Endometrium (tissue), 2 donors: ENCODE results near the gene TAF1B.

Source experiments
- FAIRE-seq: peaks from 2 replicates; lab custom pipeline; 2012; peaks lifted over from hg19 to GRCh38; lab: Jason Lieb, UNC
- donor health status: control.
- donor health status: control.

The TAF1B gene

DNA sequence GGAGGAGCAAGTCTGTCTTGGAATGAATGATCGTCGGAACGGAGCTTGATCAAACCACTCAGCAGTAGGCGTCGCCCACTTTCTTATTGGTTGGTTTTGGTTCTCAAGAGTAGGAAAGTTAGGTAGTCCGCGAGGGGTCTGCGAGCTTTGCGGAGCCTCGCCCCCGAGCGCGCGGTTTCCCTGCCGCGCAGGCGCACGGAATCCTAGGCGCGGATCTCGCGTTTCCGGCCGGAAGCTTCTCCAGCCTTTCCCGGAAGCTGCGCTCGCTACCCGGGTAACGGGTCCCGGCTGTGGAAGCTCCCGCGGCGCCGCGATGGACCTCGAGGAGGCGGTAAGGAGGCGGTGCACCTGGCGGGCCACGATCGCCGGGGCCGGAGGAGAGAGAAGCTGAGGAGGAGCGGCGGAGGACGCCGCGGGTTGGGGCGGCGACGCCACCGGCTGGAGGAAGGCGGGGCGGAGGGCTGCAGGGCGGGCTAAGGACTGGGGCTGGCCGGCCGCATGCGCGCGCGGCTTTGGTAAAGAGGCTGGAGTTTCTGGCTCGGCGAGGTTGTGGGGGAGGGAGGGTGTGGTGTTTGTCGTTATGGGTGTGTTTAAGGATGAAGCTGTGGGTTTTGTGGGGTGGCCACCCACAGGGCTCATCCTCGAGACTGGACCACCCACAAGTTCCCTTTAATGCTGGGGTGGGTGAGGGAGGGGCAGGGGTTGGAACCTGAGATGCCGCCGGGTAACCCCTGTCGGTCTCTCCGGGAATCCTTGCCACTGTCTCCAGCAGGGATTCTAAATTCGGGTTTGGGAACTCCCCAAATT lies at the start of gene TAF1B:
TSS of gene TAF1B (plus strand) at position 246 of the 807 bp plus-strand sequence. CDS start at position 314, 68 bp downstream.
- no peak for FAIRE-seq

DNA sequence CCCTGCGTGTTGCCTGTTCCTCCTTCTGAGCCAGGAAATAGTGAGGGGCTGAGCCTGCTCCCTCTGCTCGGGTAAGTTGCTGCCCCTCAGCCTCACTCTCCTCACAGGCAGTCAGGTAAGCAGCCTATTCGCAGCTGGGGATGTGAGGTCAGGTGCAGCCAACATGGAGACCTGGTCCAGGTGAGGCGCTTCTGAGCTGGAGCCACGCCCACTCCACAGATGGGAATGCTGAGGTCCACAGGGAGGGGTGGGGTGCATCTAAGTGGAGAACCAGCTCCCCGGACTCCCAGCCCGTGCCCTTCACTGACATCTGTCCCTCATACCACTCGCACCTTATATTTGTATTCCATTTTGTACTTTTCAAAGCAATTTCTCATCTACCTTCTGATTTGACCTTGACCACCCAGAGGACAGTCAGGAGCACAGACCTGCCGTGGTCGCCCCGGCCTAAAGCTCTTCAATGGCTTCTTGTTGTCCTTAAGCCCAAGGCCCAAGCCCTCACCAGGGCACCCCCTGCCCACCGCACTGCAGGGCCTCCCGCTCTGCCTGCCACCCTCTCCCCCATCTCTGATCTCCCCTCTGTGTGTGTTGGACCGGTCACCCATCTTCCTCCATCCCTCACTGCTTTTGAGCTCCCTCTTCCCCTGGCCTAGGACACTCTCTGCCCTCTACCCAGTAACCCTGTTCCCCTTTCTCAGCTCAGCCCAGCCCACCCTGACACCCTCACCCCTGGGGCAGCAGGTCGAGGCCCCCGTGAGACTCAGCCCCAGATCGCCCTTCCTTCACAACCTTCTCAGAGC lies 49.2 kb upstream of the TAF1B start:
- no peak for FAIRE-seq

DNA sequence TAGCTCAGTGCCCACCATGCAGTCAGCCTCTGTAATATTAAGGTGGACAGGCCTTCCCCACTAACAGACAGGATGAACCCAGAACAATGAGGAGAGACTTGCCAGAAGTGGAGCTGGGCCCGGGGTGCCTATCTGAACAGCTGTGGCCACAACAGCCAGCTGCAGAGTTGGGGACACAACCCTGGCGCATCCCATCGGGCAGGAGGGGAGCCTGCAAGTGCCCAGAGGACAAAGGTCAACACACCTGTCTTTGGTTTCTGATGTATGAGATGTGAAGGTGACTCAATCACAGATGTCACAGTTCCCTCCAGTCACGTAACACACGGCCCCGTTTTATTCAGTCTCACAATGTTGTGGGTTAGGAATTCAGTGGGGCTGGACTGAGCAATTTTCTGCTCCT lies 48.2 kb upstream of the TAF1B start:
- no peak for FAIRE-seq

DNA sequence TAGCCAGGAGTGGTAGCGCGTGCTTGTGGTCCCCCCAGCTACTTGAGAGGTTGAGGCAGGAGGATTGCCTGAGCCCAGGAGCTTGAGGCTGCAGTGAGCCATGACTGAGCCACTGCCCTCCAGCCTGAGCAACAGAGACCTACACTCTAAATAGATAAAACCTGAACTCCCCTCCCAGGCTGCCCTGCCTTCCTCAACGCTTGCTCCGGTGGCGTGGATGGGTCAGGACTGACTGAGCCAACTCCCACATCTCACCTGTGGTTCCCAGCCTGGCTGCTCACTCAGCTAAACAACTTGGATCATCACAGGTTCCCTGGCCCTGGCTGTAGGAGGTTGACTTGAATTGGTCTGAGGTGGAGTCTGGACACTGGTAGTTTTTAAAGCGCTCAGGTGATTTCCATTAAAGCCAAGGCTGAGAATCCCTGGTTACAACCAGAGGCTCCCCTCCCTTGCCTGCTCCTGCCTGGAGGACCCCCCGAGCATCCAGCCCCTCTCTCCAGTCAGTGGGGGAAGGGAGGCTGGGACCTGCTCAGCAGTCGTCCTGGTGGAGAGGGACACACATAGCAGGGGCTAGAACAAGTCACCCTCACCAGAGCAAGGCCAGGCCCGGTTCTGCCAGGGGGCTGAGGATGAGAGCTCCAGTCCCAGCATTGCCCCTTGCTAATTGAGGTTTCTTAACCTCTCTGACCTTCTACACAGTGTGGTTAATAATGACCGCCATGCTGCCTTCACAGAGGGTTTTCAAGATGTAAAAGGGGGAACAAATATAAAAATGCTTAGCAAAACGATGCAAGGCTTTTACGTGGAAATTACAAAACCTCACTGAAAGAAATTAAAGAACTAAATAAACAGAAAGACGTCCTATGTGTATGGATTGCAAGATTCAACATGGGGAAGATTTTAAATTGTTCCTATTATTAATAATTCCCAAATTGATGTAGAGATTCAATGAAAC lies 46.9 kb upstream of the TAF1B start:
- FAIRE-seq: no peak

DNA sequence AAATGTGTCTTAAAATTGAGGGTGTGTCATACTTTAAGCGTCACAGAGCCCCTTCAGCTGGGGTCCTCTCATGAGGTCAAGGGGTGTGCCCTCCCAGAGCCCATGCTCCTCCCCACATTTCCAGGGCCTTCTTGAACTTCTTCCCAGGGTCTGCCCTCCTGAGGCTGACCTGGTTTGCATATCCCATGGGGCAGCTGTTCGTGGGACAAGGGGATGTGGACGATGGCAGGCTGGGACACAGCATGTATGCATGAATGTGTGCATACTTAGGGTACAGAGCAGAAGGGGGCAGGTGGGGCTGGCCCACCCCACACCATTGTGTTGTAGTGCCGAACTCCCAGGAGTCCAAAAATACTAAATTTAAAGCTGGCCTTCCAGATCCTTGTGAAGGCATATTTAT lies 46.2 kb upstream of the TAF1B start:
- FAIRE-seq: no peak

DNA sequence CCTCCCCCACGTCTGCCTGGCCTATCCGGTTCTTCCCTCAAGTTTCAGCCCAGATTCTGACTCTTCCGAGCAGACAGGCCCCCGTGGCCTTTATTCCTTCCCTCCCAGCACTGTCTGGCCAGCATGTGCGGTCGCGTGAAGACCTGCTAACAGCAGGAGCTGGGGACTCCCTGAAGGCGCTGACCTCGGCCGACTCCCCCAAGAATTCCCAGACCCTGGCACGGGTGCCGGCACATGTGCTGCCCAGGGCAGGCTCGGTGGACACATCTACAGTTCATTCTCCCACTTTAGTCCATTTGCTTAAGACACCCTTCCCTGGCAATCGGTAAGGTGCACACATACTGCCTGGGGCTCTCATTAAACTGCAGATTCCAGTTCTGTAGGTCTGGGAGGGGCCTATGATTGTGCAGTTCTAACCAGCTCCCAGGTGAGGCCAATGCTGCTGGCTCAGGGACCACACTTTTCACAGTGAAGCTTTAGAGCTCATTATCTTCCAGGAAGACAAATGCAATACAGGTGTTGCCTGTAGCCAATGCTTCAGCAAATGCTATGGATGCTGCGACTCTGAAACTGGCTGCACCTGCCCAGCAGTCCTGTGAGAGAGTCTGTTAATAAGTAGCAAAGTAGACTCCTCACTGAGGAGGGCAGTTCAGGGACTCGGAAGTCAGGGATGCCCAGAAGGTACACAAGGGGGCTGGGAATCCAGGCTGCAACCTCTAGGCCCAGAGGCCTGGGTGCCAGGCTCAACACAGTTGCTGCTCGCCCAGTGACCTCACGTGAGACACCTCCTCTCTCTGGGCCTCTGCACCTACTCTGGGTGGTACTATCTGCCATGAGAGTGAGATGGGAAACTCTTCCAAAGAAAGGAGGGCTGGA lies 45.4 kb upstream of the TAF1B start:
- no peak for FAIRE-seq

DNA sequence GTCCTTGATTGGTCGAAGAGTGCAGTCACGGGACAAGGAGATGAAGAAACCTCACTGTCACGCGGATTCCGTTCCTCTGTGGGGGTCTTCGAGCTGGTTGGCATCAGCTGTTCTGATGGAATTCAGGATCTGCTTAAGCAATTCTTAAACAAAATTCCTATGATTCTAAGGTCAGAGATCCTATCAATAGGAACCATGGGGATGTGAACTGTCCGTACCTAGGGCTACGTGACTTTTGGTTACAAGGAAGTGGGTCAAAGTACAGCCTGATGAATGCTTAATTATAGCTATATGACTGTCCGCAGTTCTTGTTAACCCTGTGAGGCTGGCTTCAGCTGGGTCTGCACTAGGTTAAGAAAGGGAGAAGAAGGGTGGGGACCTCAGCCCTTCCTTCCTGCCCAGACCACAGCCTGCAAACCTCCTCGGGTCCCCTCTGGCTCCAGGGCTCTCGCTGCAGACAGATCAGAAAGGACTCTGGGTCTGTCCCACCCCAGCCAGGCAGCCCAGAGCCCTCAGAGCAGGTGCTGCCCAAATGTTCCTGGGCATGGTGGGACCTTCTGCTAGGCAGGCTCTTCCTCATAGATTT lies 44.2 kb upstream of the TAF1B start:
- FAIRE-seq: no peak

DNA sequence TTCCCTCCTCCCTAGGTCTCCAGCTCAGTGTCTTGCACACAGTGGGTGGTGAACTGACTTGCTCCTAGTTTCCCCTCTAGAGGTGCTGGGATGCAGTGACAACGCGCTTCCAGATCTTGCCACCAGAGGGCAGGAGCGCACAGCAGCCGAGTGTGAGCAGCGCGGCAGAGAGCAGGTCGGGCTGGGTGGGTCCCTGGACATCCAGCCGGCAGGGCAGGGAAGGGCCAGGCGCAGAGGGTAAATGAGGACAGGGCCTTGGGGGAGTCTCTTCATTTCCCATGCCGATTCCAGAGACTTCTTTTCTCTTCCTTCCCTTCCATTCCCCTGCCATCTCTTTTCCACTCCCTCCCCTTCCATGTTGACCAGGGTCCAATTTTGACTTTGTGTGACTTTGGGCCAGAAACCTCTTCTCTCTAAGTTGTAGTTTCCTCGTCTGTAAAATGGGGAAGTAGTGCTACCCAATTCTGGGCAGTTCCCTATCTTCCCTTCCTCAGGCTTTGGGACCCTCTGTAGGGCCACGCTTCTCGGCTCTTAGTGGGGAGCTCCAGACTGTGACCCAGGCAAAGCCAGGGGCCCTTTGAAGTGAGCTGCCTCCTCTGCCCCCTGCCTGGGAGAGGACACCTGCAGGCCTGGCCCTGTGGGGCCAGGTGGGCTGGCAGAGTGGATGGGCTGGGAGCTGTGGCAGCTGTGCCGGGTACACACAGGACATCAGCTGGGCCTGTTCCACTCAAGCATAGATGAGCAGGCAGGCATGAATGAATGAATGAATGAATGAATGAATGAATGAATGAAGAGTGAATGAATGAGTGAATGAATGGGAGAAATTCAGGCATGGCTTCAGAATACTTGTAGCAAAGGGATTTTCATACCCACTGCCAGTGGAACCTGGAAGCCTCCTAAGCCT lies 43.3 kb upstream of the TAF1B start:
- no peak for FAIRE-seq

DNA sequence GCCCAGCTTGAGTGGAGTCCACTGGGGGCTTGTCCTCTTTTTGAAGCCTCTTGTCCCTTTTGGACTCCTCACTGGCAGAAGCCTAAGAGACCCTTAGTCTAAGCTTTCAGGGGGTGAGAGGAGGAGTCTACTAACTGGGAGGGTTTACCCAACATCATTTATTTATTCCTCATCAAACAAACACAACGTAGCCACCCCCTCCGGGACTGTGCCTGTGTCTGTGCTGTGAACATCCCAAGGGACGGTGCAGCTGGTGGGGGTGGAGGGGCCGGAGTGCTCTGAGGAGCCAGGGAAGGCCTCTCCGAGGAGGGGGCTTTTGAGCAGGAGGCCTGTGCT lies 42.7 kb upstream of the TAF1B start:
- FAIRE-seq: no peak

DNA sequence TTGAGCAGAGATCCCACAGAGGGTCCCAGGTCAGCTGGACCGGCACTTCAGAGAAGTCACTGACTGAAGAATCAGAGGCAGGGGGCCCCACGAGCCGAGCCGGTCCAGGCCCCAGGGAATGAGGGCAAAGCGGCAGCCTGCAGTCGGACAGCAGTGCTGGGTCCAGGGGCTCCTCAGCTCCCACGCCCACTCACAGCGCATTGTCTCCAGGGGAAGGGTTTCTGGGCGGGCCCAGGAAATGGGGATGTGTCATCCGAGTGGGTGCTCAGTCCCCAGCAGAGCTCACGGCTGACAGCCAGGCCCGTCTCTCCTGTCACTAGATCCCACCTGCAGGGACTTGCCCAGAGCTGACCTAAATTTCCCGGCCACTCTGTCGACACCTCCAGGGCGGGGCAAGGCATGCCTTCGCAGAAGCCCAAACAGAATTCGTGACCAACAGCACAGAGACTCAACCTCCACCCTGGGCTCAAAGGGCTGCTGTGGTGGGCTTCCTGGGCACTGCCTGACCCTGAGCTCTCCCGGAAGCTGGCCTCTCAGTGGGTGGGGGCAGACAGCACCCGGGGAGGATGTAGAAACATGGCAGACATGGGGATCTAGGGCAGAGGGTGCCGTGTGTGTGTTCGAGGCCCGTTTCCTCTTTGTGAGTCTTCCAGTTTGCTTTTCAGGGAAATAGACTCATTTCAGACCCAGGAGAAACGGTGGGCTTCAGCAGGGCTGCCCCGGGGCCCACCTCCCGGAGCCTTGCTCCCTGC lies 42.1 kb upstream of the TAF1B start:
- FAIRE-seq: no peak

DNA sequence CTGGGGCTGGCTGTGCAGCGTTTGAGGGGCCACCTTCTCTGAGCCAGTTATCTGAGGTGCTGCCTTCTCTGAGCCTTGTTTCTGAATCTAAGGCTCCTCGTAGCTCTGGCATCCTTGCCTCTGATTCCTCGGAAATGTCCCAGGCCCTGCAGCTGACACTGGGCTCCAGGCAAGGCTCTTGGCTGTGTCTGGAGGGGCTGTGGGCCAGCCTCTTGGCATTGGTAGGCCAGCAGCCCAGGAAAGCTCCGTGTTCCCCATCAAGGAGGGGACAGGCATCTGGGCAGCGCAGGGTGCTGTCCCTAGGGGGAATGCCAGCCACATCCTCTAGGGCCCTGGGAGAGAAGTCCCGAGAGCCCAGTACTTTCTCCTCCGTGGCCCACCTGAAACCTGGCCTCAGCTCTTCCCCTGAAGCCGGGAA lies 40.7 kb upstream of the TAF1B start:
- FAIRE-seq: no peak

DNA sequence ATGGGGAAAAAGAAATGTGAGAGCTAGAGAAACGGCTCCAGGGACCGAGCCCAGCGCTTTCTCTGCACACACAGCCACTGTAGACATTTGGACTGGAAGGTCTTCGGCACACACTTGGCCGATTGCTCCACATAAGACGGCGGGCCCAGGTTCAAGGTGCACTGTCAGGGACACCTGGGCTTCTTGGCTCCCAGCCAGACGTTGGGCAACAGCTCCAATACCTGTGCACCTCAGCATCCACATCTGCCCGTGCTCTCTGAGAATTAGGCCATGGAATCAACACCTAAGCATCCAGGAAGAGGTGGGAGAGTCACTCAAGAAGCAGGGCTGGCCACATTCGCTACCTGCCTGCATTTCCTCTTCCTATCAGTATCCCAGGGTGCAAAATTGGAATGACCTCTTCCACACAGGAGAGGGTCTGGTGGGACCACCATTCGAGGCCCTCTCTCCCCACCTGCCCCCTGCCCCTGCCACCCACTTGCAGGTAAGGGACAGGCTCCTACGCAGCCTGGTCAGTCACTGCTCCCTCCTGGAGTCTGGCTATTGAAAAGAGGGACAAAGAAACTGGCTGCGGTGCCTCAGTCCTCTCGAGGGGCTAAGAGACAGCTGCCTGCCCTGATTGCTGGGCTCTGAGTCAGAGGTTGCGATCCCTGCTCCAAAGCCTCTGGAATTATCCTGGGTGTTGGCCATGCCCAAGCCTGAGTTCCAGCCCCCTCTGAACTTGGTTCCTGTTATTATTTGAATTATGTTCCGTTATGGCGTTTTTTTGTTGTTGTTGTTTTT lies 40.1 kb upstream of the TAF1B start:
- no peak for FAIRE-seq

DNA sequence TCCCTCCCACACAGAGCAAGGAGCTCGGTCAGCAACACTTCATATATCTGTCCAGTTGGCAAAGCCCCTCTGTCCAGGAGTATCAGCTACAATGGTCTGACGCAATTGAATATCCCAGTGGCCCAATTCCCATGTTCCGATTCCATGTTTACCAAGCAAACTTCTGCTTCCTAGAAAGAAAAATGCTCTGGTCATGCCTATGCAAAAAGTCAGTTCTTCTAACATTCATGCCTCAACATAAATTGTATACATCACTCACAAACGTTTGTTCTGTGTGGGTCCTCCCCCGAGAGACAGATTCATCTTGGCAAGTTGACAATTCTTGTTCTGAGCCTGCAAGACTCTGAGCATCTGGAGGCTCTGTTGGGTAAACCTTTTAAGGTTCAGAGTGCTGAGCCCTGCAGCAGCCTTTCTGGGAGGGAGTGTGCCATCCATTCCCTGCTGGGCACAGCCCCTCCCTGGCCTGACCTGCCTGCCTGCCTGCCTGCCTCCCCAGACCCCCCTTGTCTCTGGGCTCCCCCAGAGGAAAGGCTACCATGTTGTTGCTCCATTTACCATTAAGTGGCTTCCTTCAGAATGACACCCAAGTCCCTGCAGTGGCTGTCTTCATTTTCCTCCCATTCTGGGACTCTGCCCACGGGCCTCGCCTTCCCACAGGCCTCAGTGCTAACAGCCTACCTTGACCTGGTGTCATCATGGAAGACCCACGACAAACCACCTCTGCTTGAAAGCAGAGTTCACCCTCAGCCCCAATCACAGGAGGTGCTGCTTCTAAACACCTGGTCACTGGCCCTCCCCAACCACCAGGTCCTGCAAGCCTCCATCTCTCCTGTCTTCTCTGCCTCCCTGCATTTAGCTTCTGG lies 37.6 kb upstream of the TAF1B start:
- no peak for FAIRE-seq

DNA sequence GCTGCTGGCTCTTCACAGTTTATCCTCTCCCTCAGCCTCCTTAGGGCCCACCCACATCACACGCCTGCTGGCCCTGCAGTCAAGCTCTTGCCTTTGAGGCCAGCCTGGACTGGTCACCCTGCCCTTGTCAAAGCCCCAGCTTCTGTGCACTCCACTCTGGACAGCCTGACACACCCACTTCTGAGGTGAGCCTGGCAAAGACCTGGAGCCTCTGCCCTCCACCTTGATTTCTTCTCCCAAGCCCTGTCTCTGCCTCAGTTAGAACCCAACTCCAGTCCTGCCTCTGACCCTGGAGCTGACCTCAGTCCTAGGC lies 37.0 kb upstream of the TAF1B start:
- no peak for FAIRE-seq

DNA sequence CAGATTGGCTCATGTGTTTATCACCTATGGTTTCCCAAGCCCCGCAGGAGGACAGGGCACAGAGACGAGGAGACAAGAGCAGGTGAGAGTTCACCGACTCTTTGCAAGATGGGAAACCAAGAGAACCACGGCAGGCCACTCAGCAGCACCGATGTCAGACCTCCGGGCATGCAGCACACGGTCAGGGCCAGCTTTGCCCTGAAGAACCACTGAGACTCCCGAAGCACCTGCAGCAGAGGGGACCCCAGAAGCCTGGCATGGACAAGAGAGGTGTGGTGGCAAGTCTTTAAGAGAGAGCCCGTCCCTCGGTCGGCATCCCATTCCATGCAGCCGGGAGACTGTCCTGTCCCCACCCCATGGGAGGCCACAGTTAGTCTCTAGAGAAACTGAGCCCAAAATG lies 36.6 kb upstream of the TAF1B start:
- FAIRE-seq: no peak

DNA sequence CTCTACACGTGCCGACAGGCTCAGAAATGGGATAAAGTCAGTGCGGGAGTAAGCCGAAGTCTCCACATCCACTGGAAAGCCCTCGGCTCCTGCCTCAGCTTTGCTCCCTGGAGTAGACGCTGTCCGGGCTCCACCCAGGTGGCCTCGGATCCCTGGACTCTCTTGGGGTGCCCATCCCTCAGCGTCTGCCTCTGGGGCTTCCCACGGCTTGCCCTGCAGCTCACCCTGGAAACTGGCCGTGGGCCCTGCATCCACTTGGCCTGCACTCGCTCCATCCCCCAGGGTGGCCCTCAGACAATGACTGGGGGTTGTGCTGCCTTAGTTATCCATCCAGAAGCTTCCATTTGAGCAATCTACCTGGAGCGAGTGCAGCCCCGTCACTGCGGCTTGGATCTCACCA lies 36.2 kb upstream of the TAF1B start:
- no peak for FAIRE-seq

DNA sequence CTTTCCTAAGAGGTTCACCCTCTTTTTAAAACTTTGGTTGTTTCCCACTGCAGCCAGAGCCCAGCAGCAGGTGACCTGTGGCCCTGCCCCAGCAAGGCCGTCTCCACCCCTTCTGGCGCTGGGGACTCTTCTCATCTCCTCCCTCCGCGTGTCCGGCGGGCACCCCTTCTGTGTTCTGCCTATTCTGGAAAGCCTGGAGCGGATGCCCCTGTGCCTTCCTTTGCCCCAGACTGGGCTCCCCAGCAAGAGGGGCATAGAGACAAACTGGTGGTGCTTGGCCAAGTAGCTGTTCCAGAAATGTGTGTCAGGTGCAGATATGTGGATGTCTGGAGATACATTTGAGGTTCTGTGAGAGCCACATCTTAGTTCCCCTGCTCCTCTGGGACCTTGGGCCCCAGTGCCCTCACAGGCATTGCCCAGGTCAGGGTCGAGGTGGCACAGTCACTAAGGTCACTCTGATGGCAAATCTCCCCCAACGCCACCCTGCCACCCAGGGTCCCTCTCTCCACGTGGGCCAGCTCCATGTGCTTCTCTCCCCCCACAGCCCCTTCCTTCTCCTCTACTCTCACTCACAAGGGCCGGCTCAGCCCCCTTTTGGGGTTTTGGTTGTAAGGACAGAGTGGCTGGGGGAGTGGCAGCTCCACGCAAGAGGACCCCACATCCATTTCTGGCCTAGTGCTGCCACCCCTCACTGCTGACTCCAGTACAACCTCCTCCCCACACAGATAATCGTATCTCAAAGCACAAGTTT lies 35.5 kb upstream of the TAF1B start:
- no peak for FAIRE-seq
